ENCODE data around the gene ZMYND12.
A peak's percentile ranks its signal among the peaks of the same experiment; 100 is the strongest.

DNA sequence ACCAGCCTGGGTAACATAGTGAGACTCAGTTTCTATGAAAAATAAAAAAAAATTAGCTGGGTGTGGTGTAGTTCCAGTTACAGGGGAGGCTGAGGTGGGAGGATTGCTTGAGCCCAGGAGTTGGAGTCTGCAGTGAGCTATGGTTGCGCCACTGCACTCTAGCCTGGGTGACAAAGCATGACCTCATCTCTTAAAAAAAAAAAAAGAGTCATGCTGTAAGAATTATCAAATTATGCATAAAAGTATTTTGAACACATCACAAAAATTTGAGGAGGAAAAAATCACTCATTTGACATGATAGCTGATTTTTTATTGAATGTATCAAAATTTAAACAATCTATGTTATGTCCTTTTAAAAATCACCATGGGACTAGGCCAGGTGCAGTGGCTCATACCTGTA, 25.1 kb upstream of the ZMYND12 start:
- TF ChIP-seq, protein P1, sequence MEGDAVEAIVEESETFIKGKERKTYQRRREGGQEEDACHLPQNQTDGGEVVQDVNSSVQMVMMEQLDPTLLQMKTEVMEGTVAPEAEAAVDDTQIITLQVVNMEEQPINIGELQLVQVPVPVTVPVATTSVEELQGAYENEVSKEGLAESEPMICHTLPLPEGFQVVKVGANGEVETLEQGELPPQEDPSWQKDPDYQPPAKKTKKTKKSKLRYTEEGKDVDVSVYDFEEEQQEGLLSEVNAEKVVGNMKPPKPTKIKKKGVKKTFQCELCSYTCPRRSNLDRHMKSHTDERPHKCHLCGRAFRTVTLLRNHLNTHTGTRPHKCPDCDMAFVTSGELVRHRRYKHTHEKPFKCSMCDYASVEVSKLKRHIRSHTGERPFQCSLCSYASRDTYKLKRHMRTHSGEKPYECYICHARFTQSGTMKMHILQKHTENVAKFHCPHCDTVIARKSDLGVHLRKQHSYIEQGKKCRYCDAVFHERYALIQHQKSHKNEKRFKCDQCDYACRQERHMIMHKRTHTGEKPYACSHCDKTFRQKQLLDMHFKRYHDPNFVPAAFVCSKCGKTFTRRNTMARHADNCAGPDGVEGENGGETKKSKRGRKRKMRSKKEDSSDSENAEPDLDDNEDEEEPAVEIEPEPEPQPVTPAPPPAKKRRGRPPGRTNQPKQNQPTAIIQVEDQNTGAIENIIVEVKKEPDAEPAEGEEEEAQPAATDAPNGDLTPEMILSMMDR (conservative IDR thresholded peaks at IDR 0.05; ENCODE audit: low read depth, low read length), result no peak
- TF ChIP-seq, protein P2, sequence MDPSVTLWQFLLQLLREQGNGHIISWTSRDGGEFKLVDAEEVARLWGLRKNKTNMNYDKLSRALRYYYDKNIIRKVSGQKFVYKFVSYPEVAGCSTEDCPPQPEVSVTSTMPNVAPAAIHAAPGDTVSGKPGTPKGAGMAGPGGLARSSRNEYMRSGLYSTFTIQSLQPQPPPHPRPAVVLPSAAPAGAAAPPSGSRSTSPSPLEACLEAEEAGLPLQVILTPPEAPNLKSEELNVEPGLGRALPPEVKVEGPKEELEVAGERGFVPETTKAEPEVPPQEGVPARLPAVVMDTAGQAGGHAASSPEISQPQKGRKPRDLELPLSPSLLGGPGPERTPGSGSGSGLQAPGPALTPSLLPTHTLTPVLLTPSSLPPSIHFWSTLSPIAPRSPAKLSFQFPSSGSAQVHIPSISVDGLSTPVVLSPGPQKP (IDR thresholded peaks at IDR 0.05; ENCODE audit: borderline replicate concordance, low read depth, low read length), result no peak
- TF ChIP-seq POLR2A (IDR thresholded peaks at IDR 0.05; ENCODE audit: low read depth, low read length) (no peak), BHLHE40 (IDR thresholded peaks at IDR 0.05; ENCODE audit: low read depth, low read length) (no peak), CEBPB (IDR thresholded peaks at IDR 0.05; ENCODE audit: low read depth, low read length) (peak; percentile 39; the same call in 1 of the 2 replicates), FOS (IDR thresholded peaks at IDR 0.05; ENCODE audit: low read depth, low read length) (no peak), MXI1 (IDR thresholded peaks at IDR 0.05; ENCODE audit: borderline replicate concordance, low read depth, low read length) (no peak), RFX5 (IDR thresholded peaks at IDR 0.05; ENCODE audit: low read depth, low read length) (no peak), RAD21 (IDR thresholded peaks at IDR 0.05; ENCODE audit: low read length) (no peak), SMC3 (IDR thresholded peaks at IDR 0.05; ENCODE audit: low read depth, low read length) (no peak), NFE2L2 (IDR thresholded peaks at IDR 0.05; ENCODE audit: low read depth, low read length) (no peak)

Measured in IMR-90 (cell line).